NCI-H1436 (cell line): ENCODE results near the gene SOX6.
"Not testable (repeated sequence)": the region's sequence is repeated elsewhere in the genome, so short reads cannot be mapped to it uniquely, and the experiment has no call there.

ENCODE experiments used
- DNase-seq: peaks from one replicate; lab custom pipeline; 2025; lab: John Stamatoyannopoulos, UW

SOX6 gene

DNA sequence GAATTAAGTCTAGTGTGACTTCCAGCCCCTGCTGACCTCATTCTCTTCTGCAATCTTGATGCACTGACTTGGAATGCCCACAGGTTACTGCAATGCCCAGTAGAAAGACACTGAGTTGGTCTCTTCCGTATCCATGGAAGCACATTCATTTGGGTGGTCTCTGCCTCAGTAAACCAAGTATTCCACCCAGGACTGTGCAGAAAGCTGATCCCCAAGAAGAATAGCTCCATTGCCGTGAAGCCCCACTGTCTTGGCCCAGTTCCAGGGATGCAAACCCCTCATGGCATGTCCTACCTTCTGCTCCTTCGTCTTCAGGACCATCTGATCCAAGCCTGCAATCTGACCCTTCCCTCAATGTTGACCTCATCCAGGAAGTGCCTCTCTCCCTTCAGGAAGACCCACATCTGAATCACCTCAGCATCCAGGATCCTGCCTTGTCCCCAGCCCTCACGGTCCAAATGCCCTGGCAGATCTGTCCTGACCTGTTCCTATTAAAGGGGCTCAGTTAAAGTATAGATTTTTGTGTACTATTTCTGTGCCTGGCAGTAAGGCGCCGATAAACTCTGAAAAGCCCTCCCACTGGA, 425.8 kb downstream of the SOX6 start:
- DNase-seq, result no peak

DNA sequence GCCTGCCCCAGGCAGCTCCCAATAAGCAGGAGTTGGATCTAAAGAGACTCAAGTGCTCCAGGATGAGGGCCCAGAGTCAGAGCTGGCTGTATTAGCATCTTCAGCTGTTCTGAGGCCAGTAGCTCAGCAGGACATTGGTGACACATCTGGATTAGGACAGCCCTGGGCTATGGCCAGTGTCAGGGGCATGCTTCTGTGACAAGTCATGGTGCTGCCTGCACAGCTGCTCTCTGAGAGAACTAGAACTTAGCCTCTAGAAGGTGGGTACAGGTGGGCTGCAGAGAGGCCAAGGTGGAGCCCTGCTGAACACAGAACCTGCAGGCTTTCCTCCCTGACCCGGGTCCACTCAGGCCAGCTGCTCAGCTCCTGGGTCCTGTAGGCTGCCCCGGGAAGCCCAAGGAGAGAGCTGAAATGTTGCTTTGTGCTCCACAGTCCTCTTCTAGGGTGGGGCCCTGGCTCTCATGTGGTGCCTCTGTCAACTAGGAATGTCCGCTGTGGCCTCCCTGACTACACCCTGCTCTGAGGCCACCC, 426.9 kb downstream of the SOX6 start:
- no peak for DNase-seq

DNA sequence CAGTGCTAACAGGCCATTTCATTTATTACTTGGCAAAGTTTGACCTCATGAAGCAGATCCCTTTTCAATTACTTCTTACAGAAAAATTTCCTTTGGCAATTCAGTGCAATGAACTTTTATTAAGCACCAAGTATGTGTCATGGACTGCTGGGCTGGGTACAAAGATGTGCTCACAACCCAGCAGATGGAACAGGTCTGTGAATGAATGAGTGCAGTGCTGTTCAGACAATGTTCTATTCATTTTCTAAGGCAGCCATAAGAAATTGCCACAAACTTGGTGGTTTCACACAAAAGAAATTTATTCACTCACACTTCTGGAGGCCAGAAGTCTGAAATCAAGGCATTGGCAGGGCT, 428.5 kb downstream of the SOX6 start:
- DNase-seq, result no peak

DNA sequence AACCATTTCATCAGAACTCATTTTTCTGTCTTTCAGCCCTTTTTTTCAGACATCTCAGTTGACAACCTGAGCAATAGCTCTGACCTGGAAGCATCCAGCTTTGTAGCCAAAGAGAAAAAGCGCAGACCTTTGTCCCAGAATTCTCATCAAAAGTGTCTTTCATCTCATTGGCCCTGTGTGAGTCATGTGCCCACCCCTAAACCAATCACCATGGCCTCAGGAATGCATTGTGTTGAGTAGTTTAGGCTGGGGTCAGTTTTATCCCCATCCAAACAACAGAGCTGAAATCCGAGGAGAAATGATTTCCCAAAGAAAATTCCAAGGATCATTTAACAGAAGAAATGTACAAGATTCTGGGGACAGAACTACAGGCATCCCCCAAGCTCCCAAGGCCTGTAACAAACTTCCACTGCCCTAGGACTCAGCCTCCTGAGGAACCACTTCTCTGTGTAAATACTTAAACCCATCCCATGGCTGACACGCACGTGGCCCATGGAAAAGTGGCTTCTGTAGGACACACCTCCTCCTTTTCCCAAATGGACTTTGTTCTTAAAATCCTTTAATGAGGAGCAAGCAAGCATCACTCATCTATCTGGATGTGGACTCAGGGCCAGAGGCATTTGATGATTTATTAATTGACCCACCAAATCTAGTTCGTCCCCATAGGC, 429.0 kb downstream of the SOX6 start:
- DNase-seq, result no peak

DNA sequence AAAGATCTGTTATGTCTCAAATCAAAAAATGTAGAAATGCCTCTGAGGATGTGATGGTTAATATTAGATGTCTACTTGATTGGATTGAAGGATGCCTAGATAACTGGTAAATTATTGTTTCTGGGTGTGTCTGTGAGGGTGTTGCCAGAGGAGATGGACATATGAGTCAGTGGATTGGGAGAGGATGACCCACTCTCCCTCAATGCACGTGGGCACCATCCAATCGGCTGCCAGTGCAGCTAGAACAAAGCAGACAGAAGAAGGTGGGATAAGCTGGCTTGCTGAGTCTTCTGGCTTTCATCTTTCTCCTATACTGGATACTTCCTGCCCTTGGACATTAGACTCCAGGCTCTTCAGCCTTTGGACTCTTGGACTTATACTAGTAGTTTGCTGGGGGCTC, 430.3 kb downstream of the SOX6 start:
- no peak for DNase-seq

DNA sequence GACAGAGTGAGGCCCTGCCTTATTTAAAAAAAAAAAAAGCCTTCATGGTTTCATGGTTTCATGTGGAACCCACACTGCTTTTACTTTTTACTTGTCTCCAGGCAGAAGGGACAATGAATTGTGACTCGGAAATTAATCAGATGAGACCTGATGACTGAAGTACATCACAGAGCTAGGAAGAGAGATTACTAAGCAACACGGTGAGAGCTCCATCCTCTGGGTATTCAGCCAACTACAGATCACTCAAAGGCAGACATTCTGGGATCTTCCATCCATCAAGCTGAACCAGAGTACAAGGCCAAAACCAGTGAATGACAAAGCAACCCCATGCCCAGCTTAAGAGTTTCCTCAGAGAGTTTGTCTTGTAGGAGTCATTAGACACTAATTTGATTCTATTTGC, 433.2 kb downstream of the SOX6 start:
- DNase-seq, result no peak

DNA sequence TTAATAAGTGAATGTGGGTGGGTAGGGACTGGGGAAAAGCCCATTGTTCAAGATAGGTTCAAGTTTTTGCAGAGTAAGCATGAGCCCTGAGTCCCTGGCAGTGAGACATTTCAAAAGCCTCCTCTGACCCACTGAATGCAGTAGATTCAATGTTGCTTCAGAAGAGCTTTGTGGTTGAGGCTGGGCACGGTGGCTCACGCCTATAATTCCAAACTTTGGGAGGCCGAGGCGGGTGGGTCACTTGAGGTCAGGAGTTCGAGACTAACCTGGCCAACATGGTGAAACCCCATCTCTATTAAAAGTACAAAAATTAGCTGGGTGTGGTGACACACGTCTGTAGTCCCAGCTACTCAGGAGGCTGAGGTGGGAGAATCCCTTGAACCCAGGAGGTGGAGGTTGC, 433.6 kb downstream of the SOX6 start:
- not testable (repeated sequence) for DNase-seq

DNA sequence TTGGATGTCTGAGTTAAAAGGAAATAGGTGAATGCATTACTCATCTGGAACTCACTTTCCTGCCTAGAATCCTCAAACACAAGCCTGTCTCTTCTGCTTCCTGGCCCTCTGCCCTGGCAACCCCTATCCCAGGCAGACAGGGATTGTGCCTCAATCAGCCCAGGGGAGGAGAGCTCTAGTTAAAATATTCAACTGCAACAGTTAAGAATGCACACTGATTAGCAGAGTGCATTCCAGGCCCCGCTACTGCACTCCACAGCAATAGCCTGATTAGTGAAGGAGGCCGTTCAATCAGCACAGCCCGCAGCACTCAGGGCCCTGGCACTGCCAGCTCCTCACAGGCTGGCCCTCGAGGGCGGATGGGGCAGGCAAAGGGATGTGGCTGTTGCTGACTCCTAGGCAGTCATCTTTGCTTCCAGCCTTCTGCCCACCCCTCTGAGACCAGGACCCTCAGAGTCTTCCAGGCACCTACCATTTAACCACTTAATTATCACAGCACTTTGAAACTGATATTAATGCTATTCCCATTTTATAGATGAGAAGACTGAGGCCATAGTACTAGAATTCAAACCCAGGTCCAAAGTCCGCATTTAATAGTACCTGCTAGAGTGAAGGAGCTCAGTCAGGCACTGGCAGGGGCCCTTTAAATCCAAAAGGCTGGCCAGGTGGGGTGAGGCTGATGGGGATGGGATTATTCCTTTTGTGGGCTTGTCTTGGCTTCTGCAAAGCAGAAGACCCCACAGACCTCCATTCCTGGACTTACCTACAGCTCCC, 435.3 kb downstream of the SOX6 start:
- DNase-seq, result no peak

DNA sequence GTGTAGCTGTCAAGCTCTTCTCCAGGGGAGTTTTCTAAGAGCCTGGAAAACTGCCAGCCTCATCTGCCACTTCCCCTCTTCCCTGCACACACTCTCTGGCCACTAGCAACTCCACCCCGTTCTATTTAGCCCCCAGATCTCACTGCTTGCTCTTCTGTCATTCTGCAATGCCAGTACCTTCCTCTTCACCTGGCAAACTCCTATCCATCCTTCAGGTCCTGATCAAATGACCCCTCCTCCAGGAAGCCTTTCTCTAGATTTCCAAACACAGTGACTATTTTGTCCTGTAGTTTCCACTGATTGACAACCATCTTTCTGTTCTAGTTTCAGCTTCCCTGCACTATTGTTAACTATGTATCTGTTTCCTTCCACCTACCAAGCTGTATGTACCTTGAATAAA, 437.7 kb downstream of the SOX6 start:
- no peak for DNase-seq

DNA sequence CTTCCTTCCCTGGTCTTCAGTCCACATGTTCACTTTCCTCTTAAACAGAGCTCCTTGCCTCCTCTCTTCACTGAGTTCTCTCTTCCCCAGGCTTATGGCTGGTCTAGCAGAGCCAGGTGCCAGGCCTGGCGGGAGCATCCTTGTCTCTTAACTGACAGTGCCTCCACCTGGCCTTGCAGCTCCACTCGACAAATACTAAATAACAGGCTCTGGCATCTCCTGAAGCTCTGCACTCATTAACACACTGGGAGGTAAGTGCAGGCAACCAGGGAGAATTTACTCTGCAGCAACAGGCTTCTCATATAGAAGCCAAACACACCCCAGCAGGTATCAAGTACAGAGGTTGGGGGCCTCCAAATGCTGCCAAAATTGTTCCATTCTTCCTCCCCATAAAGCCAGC, 438.1 kb downstream of the SOX6 start:
- DNase-seq, result no peak
